Omental fat pad (tissue), 4 donors: ENCODE results near the gene HSPB9. TPM values are rescaled to one million over a fixed set of nuclear protein-coding genes. Genes with fewer than 3 reads are reported as not detected.
A peak's percentile ranks its signal among the peaks of the same experiment; 100 is the strongest.

Experiments
- ATAC-seq: fragments of 150-250 bp; one replicate; pipeline ENCODE4 v1.9.1; 2016; ENCODE audit warnings: mild to moderate bottlenecking, moderate library complexity; ENCODE audit not compliant: low FRiP score
- DNase-seq: peaks from one replicate; pipeline ENCODE4 v3.0.0-alpha.2; 2019; ENCODE audit warnings: low spot score
- total RNA-seq, 4 donors: library from RNA; depleted of rRNA; stranded (reverse); fragments of >200 nt; gene quantifications; one replicate each; pipeline ENCODE4 v1.1.0, GENCODE V29; 2016
- TF ChIP-seq, protein P1 (sequence below), 3 donors: fragments of 450-650 bp; IDR thresholded peaks; one replicate each; pipeline ENCODE4 v1.5.1; 2016 to 2017; ENCODE audit warnings: antibody characterized with exemption in 3 of 3, mild to moderate bottlenecking in 3 of 3, moderate library complexity in 2 of 3

The HSPB9 gene
- total RNA-seq, 4 donors from 2014 or later = 0.25 TPM; not detected in 3

DNA sequence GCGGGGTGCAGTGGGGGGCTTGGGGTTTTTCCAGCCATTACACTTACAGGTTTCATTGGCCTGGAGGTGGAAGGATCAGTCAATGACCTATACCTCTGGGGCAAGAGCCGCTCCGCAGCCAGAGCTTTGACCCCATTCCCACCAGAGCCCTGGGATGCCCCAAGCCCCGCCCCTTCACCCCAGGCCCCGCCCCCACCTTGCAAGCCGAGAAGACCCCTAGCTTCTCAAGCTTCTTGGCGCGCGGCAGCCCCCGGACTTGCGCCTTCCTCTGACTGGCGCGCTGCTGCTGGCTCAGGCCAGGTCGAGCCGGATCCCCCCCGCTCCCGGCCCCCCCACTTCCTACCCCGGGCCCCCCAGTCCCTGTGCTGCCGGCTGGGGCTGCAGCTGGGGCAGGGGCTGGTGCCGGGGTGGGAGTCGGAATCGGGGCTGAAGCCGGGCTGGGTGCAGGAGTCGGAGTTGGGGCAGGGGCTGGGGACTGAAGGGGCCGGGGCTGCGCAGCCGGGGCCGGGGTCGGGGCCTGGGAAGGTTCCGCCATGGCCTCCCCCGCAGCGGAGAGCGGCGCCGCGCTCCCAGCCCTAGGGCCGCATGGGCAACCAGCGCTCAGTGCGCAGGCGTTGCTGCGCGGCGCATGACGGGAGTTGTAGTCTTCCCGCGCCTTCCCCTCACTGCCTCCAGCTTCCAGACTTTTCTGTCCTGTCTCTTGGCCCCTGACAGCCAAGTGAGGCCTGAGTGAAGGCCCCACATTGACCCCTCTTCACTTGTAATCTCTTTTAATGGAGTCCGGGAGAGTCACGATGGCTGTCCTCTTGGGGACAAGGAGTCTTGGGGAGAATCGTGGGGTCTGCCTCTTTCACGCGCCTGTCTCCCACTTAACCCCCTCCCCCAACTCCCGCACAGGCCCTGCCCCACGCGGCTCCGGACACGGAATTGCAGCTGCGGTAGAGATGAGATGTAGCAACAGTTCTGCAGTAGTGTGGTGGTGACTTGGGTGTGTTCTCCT, 1.5 kb upstream of the HSPB9 start, which contains the start of gene KAT2A:
Gene KAT2A, minus strand, starts transcription at position 598 of the 1,000 bp plus-strand sequence. Its CDS starts 63 bp downstream, at position 535.
- ATAC-seq (peak; percentile 74), DNase-seq (peak; percentile 44)
- TF ChIP-seq, protein P1, sequence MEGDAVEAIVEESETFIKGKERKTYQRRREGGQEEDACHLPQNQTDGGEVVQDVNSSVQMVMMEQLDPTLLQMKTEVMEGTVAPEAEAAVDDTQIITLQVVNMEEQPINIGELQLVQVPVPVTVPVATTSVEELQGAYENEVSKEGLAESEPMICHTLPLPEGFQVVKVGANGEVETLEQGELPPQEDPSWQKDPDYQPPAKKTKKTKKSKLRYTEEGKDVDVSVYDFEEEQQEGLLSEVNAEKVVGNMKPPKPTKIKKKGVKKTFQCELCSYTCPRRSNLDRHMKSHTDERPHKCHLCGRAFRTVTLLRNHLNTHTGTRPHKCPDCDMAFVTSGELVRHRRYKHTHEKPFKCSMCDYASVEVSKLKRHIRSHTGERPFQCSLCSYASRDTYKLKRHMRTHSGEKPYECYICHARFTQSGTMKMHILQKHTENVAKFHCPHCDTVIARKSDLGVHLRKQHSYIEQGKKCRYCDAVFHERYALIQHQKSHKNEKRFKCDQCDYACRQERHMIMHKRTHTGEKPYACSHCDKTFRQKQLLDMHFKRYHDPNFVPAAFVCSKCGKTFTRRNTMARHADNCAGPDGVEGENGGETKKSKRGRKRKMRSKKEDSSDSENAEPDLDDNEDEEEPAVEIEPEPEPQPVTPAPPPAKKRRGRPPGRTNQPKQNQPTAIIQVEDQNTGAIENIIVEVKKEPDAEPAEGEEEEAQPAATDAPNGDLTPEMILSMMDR (IDR thresholded peaks at IDR 0.05) = no peak

DNA sequence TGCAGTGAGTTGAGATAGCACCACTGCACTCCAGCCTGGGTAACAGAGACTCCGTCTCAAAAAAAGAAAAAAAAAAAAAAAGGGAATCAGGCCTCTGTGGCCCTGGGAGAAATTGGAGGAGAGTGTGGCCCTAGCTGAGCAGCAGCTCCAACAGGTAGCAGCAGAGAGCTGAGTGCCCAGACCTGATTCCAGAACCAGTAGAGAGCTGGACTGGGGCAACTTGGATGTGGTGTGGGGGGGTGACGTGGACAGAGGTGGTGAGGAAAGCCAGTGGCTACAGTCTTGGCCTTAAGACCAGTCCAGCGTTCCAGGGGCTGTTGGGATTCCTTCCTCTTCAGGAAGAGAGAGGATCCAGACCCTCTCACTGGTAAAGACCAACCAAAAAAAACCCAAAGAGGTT, 1.7 kb downstream of the HSPB9 start:
- TF ChIP-seq, protein P1 (IDR thresholded peaks at IDR 0.05) = no peak
- ATAC-seq (no peak), DNase-seq (no peak)

DNA sequence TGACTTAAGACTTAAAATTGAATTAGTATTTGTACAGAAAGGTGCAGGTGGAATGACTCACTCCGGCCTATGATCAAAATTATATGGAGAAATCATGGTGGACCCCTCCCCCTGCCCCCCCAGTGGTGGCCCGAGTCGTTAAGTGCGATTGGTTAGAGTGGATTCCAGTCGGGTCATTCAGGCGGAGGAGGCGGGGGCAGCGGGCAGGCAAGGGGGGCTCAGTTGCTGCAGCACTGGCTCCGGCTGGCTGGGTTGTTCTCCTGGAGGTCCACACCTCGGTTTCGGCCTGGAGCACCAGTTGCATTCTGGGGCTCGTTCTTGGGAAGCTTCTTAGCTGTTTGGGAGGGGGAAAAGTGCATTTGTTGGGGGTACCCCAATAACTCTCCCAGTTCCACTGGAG, 3.0 kb downstream of the HSPB9 start:
- DNase-seq (no peak), ATAC-seq (no peak)
- TF ChIP-seq, protein P1 (IDR thresholded peaks at IDR 0.05) = no peak

DNA sequence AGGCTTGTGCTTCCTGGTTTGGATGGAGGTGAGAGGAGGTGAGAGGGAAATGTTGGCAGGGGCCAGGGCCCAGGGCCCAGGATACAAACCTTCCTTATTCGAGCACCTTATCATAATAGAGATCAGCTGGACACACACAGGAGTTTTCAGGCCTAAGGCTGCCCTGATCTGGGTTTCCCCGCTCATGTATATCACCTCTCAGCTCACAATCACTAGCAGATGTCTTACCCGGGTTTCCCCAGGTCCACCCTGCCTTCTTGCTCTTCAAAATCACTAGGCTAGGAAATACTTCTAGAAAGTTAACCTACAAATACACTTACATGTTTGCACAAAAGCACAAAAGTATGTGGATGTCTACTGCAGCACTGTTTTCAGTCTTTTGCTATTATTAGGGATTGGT, 4.2 kb downstream of the HSPB9 start:
- ATAC-seq = no peak
- TF ChIP-seq, protein P1 (IDR thresholded peaks at IDR 0.05) = no peak
- no peak for DNase-seq

DNA sequence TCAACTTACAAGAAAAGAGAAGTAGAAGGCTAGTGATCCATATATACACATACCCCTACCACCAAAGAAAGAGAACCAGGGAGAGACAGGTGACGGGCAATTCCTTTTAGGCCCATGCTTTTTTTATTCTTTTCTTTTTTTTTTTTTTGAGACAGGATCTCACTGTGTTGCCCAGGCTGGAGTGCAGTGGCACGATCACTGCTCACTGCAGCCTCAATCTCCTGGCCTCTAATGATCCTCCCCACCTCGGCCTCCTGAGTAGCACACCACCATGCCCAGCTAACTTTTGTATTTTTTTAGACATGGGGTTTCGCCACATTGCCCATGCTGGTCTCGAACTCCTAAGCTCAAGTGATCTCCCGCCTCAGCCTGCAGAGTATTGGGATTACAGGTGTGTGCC, 4.8 kb downstream of the HSPB9 start:
- DNase-seq (no peak), ATAC-seq (no peak)
- TF ChIP-seq, protein P1 (IDR thresholded peaks at IDR 0.05) = no peak

DNA sequence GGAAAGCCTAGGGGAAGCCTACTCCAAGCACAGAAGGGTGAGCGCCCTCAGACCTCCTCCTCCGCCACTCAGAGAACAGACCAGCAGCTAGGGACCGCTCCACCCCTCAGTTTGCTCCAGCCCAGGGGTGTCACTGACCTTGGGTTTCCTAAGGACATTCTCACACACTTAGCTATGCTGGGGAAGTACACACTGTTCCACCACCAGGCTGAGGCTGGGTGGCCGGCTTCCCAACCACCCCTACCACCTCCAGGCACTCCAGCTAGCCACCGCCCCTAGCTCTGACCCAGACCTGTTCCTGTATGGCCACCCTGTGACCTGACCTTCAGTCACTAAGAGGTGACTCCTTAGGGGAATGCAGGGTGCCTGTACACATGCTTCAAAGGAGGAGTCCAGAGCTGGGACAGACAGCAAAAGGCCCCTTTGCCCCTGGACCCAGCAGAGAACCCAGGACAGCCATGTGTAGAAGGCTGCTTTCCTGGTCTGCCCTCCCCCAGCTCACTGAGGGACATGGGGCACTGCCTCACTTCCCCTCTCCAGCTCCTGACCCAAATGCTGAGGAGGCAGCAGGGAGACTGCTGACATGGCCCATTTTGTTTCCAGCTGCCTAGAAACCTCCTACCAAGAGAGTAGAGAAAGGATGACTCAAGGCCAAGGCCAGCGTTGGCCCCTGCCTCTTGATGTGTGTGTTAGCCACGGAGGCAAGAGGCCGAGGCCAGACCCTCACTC, 6.7 kb downstream of the HSPB9 start:
- no peak for DNase-seq
- TF ChIP-seq, protein P1 (IDR thresholded peaks at IDR 0.05) = no peak
- no peak for ATAC-seq
